HepG2 (cell line): ENCODE measurements around the gene KRTAP3-2. TPM values are rescaled to one million over a fixed set of nuclear protein-coding genes. Genes with fewer than 3 reads are reported as not detected.

ENCODE experiments used
- ATAC-seq: fragments of 200-7000 bp; cut with Tn5 transposase; 3 replicates; pipeline ENCODE4 v1.9.1; 2020; ENCODE audit warnings: mild to moderate bottlenecking, moderate library complexity
- BruUV-seq: library from RNA; stranded (reverse); fragments of 400-500 nt; replicated peaks from 2 replicates; lab custom pipeline; 2021; lab: Mats Ljungman, UMichigan
- CTCF ChIA-PET: fragments of 300-600 bp; formaldehyde crosslinking; extraction: SDS; loops from one replicate; lab custom pipeline; 2021; ENCODE audit warnings: low total read pairs, inconsistent platforms, low intra/inter-chr PET ratio; lab: Yijun Ruan, JAX
- POLR2A ChIA-PET: fragments of 350-600 bp; sonication (Branson Sonifier 250); formaldehyde crosslinking; loops from one replicate; lab custom pipeline; 2020; ENCODE audit warnings: antibody characterized with exemption, inconsistent platforms; lab: Yijun Ruan, JAX
- DNase-seq: peaks from one replicate; pipeline ENCODE4 v3.0.0-alpha.2; 2015; ENCODE audit warnings: low spot score
- FAIRE-seq: peaks from 3 replicates; lab custom pipeline; 2011; peaks lifted over from hg19 to GRCh38; lab: Jason Lieb, UNC
- H2AFZ ChIP-seq: one replicate; pipeline ENCODE4 v1.6.1; 2011; ENCODE audit warnings: low read length, inconsistent platforms
- H3K27ac ChIP-seq: fragments of 300-600 bp; 3 replicates; pipeline ENCODE4 v1.8.0; 2011; ENCODE audit warnings: mixed run types, mild to moderate bottlenecking, mixed read lengths, low read length, inconsistent platforms; ENCODE audit not compliant: insufficient read depth; ENCODE audit errors: extremely low read length
- H3K27me3 ChIP-seq, 2 experiments: fragments of 200-600 bp in 1 of 2; 2 replicates in 1 of 2; 3 replicates in 1 of 2; pipeline versions ENCODE4 v1.6.0 to v1.8.0; 2011; ENCODE audit warnings: low read length in 2 of 2, mild to moderate bottlenecking in 2 of 2, moderate library complexity in 2 of 2, inconsistent platforms in 1 of 2; ENCODE audit not compliant: insufficient read depth in 2 of 2, control insufficient read depth in 1 of 2
- H3K36me3 ChIP-seq, 2 experiments: fragments of 200-600 bp in 1 of 2; replicated peaks in 1 of 2; 2 replicates in 1 of 2; 3 replicates in 1 of 2; pipeline versions ENCODE4 v1.5.1 to v1.8.0; 2011; ENCODE audit warnings: low read length in 2 of 2, inconsistent platforms in 1 of 2; ENCODE audit not compliant: insufficient read depth in 2 of 2, control insufficient read depth in 1 of 2
- H3K4me1 ChIP-seq: 2 replicates; pipeline ENCODE4 v1.5.1; 2012; ENCODE audit warnings: low read length, inconsistent platforms; ENCODE audit not compliant: insufficient read depth
- H3K4me2 ChIP-seq: 2 replicates; pipeline ENCODE4 v1.6.0; 2011; ENCODE audit warnings: low read depth, low read length, inconsistent platforms
- H3K4me3 ChIP-seq, 3 experiments: fragments of 200-600 bp in 1 of 3; sonication (generic), shearing (Covaris generic) in 1 of 3; replicated peaks in 1 of 3; 2 replicates each; pipeline ENCODE4 v1.5.1; 2011 to 2016; ENCODE audit warnings: low read length in 3 of 3, inconsistent platforms in 2 of 3, low read depth in 2 of 3, mild to moderate bottlenecking in 2 of 3, control low read depth in 1 of 3, mixed read lengths in 1 of 3; ENCODE audit not compliant: insufficient read depth in 1 of 3
- H3K79me2 ChIP-seq: one replicate; pipeline ENCODE4 v1.6.1; 2011; ENCODE audit warnings: low read length, inconsistent platforms; ENCODE audit not compliant: insufficient read depth
- H3K9ac ChIP-seq: 2 replicates; pipeline ENCODE4 v1.6.0; 2011; ENCODE audit warnings: mild to moderate bottlenecking, low read depth, low read length, inconsistent platforms; ENCODE audit not compliant: insufficient read depth
- H3K9me3 ChIP-seq: 2 replicates; pipeline ENCODE4 v1.5.1; 2012; ENCODE audit warnings: mild to moderate bottlenecking, low read length
- H4K20me1 ChIP-seq: 2 replicates; pipeline ENCODE4 v1.6.0; 2011; ENCODE audit warnings: inconsistent platforms, mild to moderate bottlenecking, low read length, moderate library complexity; ENCODE audit not compliant: insufficient read depth
- HHEX ChIP-seq: IDR thresholded peaks from 2 replicates; pipeline ENCODE4 v1.6.1; 2016; ENCODE audit warnings: control low read depth
- SMAD3 ChIP-seq: sonication (generic); formaldehyde crosslinking; IDR thresholded peaks from 2 replicates; pipeline ENCODE4 v1.4.0; 2020; ENCODE audit warnings: missing genetic modification reagents
- TCF12 ChIP-seq, 2 experiments: fragments of 450-650 bp in 1 of 2; sonication (generic) in 1 of 2; formaldehyde crosslinking in 1 of 2; IDR thresholded peaks; 2 replicates each; pipeline versions ENCODE4 v1.6.1 to v1.8.0; 2017 to 2022; ENCODE audit warnings: antibody characterized with exemption in 1 of 2, mild to moderate bottlenecking in 1 of 2, missing genetic modification reagents in 1 of 2, moderate library complexity in 1 of 2
- THYN1 ChIP-seq: sonication (generic); formaldehyde crosslinking; IDR thresholded peaks from 2 replicates; pipeline ENCODE4 v1.8.1; 2023; ENCODE audit warnings: low read depth, mild to moderate bottlenecking, moderate library complexity, missing genetic modification reagents, borderline replicate concordance
- ZNF138 ChIP-seq: sonication (generic); formaldehyde crosslinking; IDR thresholded peaks from 2 replicates; pipeline ENCODE4 v1.5.0; 2020; ENCODE audit warnings: mild to moderate bottlenecking, low read depth, missing genetic modification reagents
- ZNF251 ChIP-seq: sonication (generic); formaldehyde crosslinking; IDR thresholded peaks from 2 replicates; pipeline ENCODE4 v1.9.0; 2021; ENCODE audit warnings: mild to moderate bottlenecking, missing genetic modification reagents
- ZNF430 ChIP-seq: sonication (generic); formaldehyde crosslinking; IDR thresholded peaks from 2 replicates; pipeline ENCODE4 v1.9.0; 2021; ENCODE audit warnings: mild to moderate bottlenecking, missing genetic modification reagents
- ZNF549 ChIP-seq: sonication (generic); formaldehyde crosslinking; IDR thresholded peaks from 2 replicates; pipeline ENCODE4 v1.5.0; 2020; ENCODE audit warnings: missing genetic modification reagents
- WGBS: methylation state at CpG from one replicate; pipeline ENCODE4 v1.1.6; 2017; ENCODE audit warnings: low lambda C conversion rate; 5-methylcytosine and 5-hydroxymethylcytosine counted together
- in situ Hi-C: cut with HindIII; loops from 2 replicates; pipeline ENCODE4 v1.10.0; 2017; ENCODE audit warnings: low pct_unique_long_range_greater_than_20kb; ENCODE audit not compliant: extremely low pct_ligation_motif_present
- intact Hi-C: fragments of 100-400 bp; cut with micrococcal nuclease; formaldehyde crosslinking; loops from one replicate; pipeline ENCODE4 v1.10.0; 2022; ENCODE audit not compliant: unreplicated experiment
- polyA plus RNA-seq, 8 experiments: library from polyadenylated mRNA; depleted of rRNA in 3 of 8; stranded (reverse) in 7 of 8; unstranded in 1 of 8; fragments of >200 nt; fragmentation: Illumina TruSeq in 4 of 8; extraction: Trizol in 4 of 8; gene quantifications; 2 replicates each; pipeline versions ENCODE4 v1.2.1 to v1.2.3, GENCODE V29; 2011 to 2016; ENCODE audit warnings: low read depth in 4 of 8, missing spikeins in 1 of 8, mixed read lengths in 1 of 8; ENCODE audit not compliant: insufficient read depth in 1 of 8
- total RNA-seq, 5 experiments: library from RNA; depleted of rRNA; stranded (reverse); fragments of >200 nt; fragmentation: Illumina TruSeq; extraction: Trizol; gene quantifications; 2 replicates each; pipeline ENCODE4 v1.2.3, GENCODE V29; 2016; ENCODE audit warnings: low read depth in 1 of 5
- TF ChIP-seq, protein P1 (sequence below): sonication (generic); formaldehyde crosslinking; IDR thresholded peaks from 2 replicates; pipeline ENCODE4 v1.4.0; 2020; ENCODE audit warnings: mild to moderate bottlenecking, missing genetic modification reagents
- TF ChIP-seq, protein P2 (sequence below): sonication (generic); formaldehyde crosslinking; IDR thresholded peaks from 2 replicates; pipeline ENCODE4 v1.4.0; 2020; ENCODE audit warnings: missing genetic modification reagents, borderline replicate concordance

KRTAP3-2 gene
- total and polyA plus RNA-seq, 2 of the 13 experiments (the other 11 are each of a cell fraction or from before 2014, with no cell fraction given) = not detected

DNA sequence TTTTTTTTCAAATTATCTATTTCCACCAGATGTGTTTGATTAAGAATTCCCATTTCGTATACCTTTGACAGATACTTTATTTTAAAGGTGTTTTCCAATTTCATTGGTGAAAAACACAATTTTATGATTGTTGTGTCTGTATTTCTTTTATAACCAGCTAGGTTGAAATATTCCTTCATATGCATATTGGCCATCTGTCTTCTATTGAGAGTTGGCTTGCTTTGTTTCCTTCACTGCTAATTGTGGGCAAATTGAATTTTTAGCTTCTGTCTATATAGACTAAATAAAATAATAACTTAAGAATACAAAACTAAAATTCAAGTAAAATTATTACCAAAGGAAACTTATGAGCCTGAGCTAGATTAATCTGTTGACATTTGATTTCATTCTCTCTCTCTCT lies 4.6 kb downstream of the KRTAP3-2 start:
- no peak overlapping the region for H2AFZ ChIP-seq
- H3K4me2 ChIP-seq = no peak overlapping the region
- ATAC-seq = no peak
- H3K27me3 ChIP-seq = no peaks in the 10 kb centered on the region
- no peak overlapping the region for H3K27ac ChIP-seq
- TF ChIP-seq TCF12 (IDR thresholded peaks at IDR 0.05) (no peak), TCF12 (CRISPR knock-in tag; IDR thresholded peaks at IDR 0.05) (no peak), SMAD3 (no peak), ZNF251 (no peak), ZNF549 (CRISPR knock-in tag) (no peak), ZNF430 (CRISPR knock-in tag) (no peak), ZNF138 (CRISPR knock-in tag) (no peak), THYN1 (no peak), HHEX (CRISPR knock-in tag) (no peak)
- TF ChIP-seq, protein P1, sequence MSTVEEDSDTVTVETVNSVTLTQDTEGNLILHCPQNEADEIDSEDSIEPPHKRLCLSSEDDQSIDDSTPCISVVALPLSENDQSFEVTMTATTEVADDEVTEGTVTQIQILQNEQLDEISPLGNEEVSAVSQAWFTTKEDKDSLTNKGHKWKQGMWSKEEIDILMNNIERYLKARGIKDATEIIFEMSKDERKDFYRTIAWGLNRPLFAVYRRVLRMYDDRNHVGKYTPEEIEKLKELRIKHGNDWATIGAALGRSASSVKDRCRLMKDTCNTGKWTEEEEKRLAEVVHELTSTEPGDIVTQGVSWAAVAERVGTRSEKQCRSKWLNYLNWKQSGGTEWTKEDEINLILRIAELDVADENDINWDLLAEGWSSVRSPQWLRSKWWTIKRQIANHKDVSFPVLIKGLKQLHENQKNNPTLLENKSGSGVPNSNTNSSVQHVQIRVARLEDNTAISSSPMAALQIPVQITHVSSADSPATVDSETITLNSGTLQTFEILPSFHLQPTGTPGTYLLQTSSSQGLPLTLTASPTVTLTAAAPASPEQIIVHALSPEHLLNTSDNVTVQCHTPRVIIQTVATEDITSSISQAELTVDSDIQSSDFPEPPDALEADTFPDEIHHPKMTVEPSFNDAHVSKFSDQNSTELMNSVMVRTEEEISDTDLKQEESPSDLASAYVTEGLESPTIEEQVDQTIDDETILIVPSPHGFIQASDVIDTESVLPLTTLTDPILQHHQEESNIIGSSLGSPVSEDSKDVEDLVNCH = no peak
- TF ChIP-seq, protein P2, sequence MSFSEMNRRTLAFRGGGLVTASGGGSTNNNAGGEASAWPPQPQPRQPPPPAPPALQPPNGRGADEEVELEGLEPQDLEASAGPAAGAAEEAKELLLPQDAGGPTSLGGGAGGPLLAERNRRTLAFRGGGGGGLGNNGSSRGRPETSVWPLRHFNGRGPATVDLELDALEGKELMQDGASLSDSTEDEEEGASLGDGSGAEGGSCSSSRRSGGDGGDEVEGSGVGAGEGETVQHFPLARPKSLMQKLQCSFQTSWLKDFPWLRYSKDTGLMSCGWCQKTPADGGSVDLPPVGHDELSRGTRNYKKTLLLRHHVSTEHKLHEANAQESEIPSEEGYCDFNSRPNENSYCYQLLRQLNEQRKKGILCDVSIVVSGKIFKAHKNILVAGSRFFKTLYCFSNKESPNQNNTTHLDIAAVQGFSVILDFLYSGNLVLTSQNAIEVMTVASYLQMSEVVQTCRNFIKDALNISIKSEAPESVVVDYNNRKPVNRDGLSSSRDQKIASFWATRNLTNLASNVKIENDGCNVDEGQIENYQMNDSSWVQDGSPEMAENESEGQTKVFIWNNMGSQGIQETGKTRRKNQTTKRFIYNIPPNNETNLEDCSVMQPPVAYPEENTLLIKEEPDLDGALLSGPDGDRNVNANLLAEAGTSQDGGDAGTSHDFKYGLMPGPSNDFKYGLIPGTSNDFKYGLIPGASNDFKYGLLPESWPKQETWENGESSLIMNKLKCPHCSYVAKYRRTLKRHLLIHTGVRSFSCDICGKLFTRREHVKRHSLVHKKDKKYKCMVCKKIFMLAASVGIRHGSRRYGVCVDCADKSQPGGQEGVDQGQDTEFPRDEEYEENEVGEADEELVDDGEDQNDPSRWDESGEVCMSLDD (CRISPR knock-in tag) = no peak
- H3K4me3 ChIP-seq = no peak overlapping the region
- H3K9me3 ChIP-seq = no peaks in the 10 kb centered on the region
- H3K4me1 ChIP-seq = peaks cover 5% of the 10 kb centered on the region; the same call in 1 of the 2 replicates
- intact Hi-C loops (no loop called here), in situ Hi-C loops (no loop called here)
- no peak for DNase-seq
- no peaks in the 10 kb centered on the region for H3K36me3 ChIP-seq
- 40% methylated on average over 1 of the region's 1 CpG for WGBS
- no peaks in the 10 kb centered on the region for H4K20me1 ChIP-seq
- no peak for FAIRE-seq
- POLR2A ChIA-PET = no interaction called here
- H3K79me2 ChIP-seq = no peaks in the 10 kb centered on the region
- CTCF ChIA-PET = no interaction called here
- H3K9ac ChIP-seq = no peak overlapping the region
- BruUV-seq = no TSS peak
